Uterus (tissue), 2 donors: ENCODE results near the gene KRT86.

ENCODE experiments used
- POLR2A ChIP-seq, 2 donors: fragments of 450-650 bp; IDR thresholded peaks; one replicate each; pipeline ENCODE4 v1.6.1; 2016; ENCODE audit warnings: antibody characterized with exemption in 2 of 2, mild to moderate bottlenecking in 1 of 2, moderate library complexity in 1 of 2
- TF ChIP-seq, protein P1 (sequence below), 4 experiments: fragments of 200-600 bp in 2 of 4; fragments of 450-650 bp in 2 of 4; sonication (generic) in 2 of 4; IDR thresholded peaks; one replicate each; pipeline ENCODE4 v1.5.1; 2016 to 2019; ENCODE audit warnings: antibody characterized with exemption in 4 of 4, mild to moderate bottlenecking in 2 of 4, moderate library complexity in 1 of 4

DNA sequence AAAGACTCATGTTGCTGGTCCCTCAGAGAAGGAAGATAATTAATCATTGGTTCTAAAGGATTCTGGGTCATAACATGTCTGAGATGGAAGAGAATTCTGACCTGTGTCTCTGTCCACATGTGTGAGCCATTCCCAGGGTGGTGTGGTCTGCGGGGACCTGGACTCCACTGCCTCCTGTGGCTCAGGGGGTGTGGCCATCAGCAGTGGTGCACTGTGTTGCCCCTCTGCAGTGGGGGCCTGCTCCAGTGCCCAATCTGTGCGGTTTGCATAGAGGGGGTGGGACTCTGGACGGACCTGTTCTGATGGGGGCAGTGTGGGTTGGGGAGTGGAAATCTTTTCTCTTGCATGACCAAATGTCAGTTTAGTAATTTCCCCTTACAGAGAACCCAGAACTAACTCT, 79.3 kb downstream of the KRT86 start:
- TF ChIP-seq, protein P1, sequence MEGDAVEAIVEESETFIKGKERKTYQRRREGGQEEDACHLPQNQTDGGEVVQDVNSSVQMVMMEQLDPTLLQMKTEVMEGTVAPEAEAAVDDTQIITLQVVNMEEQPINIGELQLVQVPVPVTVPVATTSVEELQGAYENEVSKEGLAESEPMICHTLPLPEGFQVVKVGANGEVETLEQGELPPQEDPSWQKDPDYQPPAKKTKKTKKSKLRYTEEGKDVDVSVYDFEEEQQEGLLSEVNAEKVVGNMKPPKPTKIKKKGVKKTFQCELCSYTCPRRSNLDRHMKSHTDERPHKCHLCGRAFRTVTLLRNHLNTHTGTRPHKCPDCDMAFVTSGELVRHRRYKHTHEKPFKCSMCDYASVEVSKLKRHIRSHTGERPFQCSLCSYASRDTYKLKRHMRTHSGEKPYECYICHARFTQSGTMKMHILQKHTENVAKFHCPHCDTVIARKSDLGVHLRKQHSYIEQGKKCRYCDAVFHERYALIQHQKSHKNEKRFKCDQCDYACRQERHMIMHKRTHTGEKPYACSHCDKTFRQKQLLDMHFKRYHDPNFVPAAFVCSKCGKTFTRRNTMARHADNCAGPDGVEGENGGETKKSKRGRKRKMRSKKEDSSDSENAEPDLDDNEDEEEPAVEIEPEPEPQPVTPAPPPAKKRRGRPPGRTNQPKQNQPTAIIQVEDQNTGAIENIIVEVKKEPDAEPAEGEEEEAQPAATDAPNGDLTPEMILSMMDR (IDR thresholded peaks at IDR 0.05) = no peak
- TF ChIP-seq POLR2A (IDR thresholded peaks at IDR 0.05) = no peak
